Astrocyte of the spinal cord (primary cell): ENCODE measurements around the gene MCAM.

ENCODE experiments used
- DNase-seq: peaks from one replicate; pipeline ENCODE4 v3.0.0; 2011; ENCODE audit warnings: low read depth, low spot score
- H3K4me3 ChIP-seq: 2 replicates; pipeline ENCODE4 v1.5.1; 2011; ENCODE audit warnings: low read depth, mild to moderate bottlenecking, low read length, moderate library complexity
- CTCF ChIP-seq: IDR thresholded peaks from 2 replicates; pipeline ENCODE4 v1.5.1; 2012; ENCODE audit warnings: low read depth, mild to moderate bottlenecking, low read length, inconsistent platforms
- in situ Hi-C: cut with HindIII; loops from 2 replicates; pipeline ENCODE4 v1.10.0; 2017; ENCODE audit warnings: low sequenced_read_pairs

Gene MCAM

GRCh38 chr11:119300198-119300964 lies 16.5 kb downstream of the MCAM start:
- no peak overlapping the region for H3K4me3 ChIP-seq
- in situ Hi-C loops, result no loop called here

GRCh38 chr11:119299416-119299815 lies 17.5 kb downstream of the MCAM start:
- TF ChIP-seq CTCF, result no peak
- no peak for DNase-seq
- in situ Hi-C loops, result no loop called here
- H3K4me3 ChIP-seq, result no peak overlapping the region

More at GRCh38 chr11:119300198-119300964, 16.5 kb downstream of the MCAM start:
- no peak for DNase-seq
- TF ChIP-seq CTCF, result no peak

GRCh38 chr11:119298726-119299125 lies 18.2 kb downstream of the MCAM start:
- no peak for TF ChIP-seq CTCF
- in situ Hi-C loops, result no loop called here

GRCh38 chr11:119297938-119298337 lies 19.0 kb downstream of the MCAM start:
- in situ Hi-C loops, result no loop called here
- no peak overlapping the region for H3K4me3 ChIP-seq
- no peak for TF ChIP-seq CTCF
- no peak for DNase-seq

More at GRCh38 chr11:119298726-119299125, 18.2 kb downstream of the MCAM start:
- no peak for DNase-seq
- no peak overlapping the region for H3K4me3 ChIP-seq

GRCh38 chr11:119295178-119295577 lies 21.8 kb downstream of the MCAM start:
- in situ Hi-C loops, result no loop called here
- no peak for TF ChIP-seq CTCF
- no peak overlapping the region for H3K4me3 ChIP-seq
- DNase-seq, result no peak

- H3K4me3 ChIP-seq, result no peak overlapping the region
- no peak for DNase-seq
These were observed 23.5 kb downstream of the MCAM start for GRCh38 chr11:119293461-119293860.

More at GRCh38 chr11:119293461-119293860, 23.5 kb downstream of the MCAM start:
- no peak for TF ChIP-seq CTCF
- in situ Hi-C loops, result no loop called here
